GM23338 (cell line): ENCODE measurements around the gene GAD1.

Experiments used
- CREB1 ChIP-seq: fragments of 250-450 bp; sonication (Bioruptor Pico); IDR thresholded peaks from 2 replicates; pipeline ENCODE4 v1.5.0; 2020; ENCODE audit warnings: low read depth, mild to moderate bottlenecking, moderate library complexity
- CTCF ChIP-seq, 2 experiments: fragments of 200-600 bp in 1 of 2; sonication (generic) in 1 of 2; conservative IDR thresholded peaks; 2 replicates each; pipeline versions ENCODE4 v1.5.1 to v1.6.1; 2016 to 2017; ENCODE audit warnings: antibody characterized with exemption in 2 of 2, low read depth in 2 of 2, mild to moderate bottlenecking in 2 of 2, moderate library complexity in 1 of 2
- ETS1 ChIP-seq: IDR thresholded peaks from 2 replicates; pipeline ENCODE4 v1.6.1; 2016; ENCODE audit warnings: antibody characterized with exemption
- EZH2 ChIP-seq: fragments of 200-600 bp; sonication (generic); IDR thresholded peaks from one replicate; pipeline ENCODE4 v1.8.0; 2017; ENCODE audit warnings: antibody characterized with exemption, mild to moderate bottlenecking, low read depth; ENCODE audit not compliant: unreplicated experiment
- EZH2phosphoT487 ChIP-seq: fragments of 200-600 bp; sonication (generic); IDR thresholded peaks from one replicate; pipeline ENCODE4 v1.8.1; 2018; ENCODE audit warnings: antibody characterized with exemption; ENCODE audit not compliant: unreplicated experiment
- JUNB ChIP-seq: IDR thresholded peaks from one replicate; pipeline ENCODE4 v1.6.1; 2016; ENCODE audit warnings: antibody characterized with exemption; ENCODE audit not compliant: unreplicated experiment
- POLR2AphosphoS5 ChIP-seq: IDR thresholded peaks from 2 replicates; pipeline ENCODE4 v1.6.1; 2016; ENCODE audit warnings: antibody characterized with exemption, low read depth
- REST ChIP-seq: IDR thresholded peaks from one replicate; pipeline ENCODE4 v1.6.1; 2018; ENCODE audit warnings: antibody characterized with exemption; ENCODE audit not compliant: unreplicated experiment
- ZNF114 ChIP-seq: fragments of 250-450 bp; sonication (Bioruptor Pico); IDR thresholded peaks from 2 replicates; pipeline ENCODE4 v1.5.0; 2020; ENCODE audit warnings: mild to moderate bottlenecking, moderate library complexity
- ZNF331 ChIP-seq: fragments of 250-450 bp; sonication (Bioruptor Pico); IDR thresholded peaks from 2 replicates; pipeline ENCODE4 v1.5.0; 2020; ENCODE audit warnings: low read depth, mild to moderate bottlenecking, moderate library complexity
- ZNF462 ChIP-seq: fragments of 250-450 bp; sonication (Bioruptor Pico); IDR thresholded peaks from 2 replicates; pipeline ENCODE4 v1.5.0; 2020; ENCODE audit warnings: mild to moderate bottlenecking, moderate library complexity

DNA sequence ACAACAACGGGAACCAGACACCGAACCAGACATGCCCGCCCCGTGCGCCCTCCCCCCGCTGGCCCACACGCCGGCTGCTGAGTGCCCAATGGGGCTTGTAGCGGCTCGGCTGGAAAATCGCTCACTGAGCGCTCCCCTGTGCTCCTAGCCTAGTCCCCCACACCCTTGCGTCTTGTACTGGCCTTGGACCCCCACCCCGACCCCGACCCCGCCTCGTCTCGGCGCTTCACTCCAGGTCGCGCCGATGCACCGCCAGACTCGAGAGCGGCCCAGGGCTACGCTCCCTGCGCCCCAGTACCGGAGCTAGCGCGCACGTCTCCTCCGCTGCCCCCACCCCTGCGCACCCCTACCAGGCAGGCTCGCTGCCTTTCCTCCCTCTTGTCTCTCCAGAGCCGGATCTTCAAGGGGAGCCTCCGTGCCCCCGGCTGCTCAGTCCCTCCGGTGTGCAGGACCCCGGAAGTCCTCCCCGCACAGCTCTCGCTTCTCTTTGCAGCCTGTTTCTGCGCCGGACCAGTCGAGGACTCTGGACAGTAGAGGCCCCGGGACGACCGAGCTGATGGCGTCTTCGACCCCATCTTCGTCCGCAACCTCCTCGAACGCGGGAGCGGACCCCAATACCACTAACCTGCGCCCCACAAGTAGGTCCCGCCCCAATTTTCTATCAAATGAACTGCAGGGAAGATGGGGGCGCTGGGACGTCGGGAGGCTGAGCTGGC, 1.5 kb downstream of the GAD1 start:
- TF ChIP-seq EZH2: peak; percentile 52
- no peak for TF ChIP-seq CTCF (conservative IDR thresholded peaks at IDR 0.05; ENCODE audit: low read depth in 2 of 2)
- TF ChIP-seq REST: no peak
- TF ChIP-seq CREB1 (CRISPR knock-in tag): no peak
- TF ChIP-seq EZH2phosphoT487: peak; percentile 82
- no peak for TF ChIP-seq POLR2AphosphoS5
- no peak for TF ChIP-seq JUNB
- no peak for TF ChIP-seq ZNF331 (CRISPR knock-in tag)
- no peak for TF ChIP-seq ETS1
- no peak for TF ChIP-seq ZNF114 (CRISPR knock-in tag)
- no peak for TF ChIP-seq ZNF462 (CRISPR knock-in tag)
